Tibial artery (tissue), 4 donors: Measurements from ENCODE around the gene RERG.
A peak's percentile ranks its signal among the peaks of the same experiment; 100 is the strongest.

ENCODE experiments used
- DNase-seq, 2 donors: peaks; one replicate each; pipeline ENCODE4 v3.0.0-alpha.2; 2019
- H3K27ac ChIP-seq, 2 donors: fragments of 200-600 bp; sonication (generic) in 1 of 2; 1 replicate in 1 of 2; 2 replicates in 1 of 2; pipeline ENCODE4 v1.5.1; 2018 to 2019; ENCODE audit warnings: mild to moderate bottlenecking in 1 of 2
- H3K27me3 ChIP-seq, 2 donors: fragments of 200-600 bp; sonication (generic) in 1 of 2; one replicate each; pipeline versions ENCODE4 v1.5.1 to v1.6.0; 2016 to 2019
- H3K36me3 ChIP-seq, 3 donors: fragments of 200-600 bp; sonication (generic) in 2 of 3; one replicate each; pipeline ENCODE4 v1.5.1; 2016 to 2019; ENCODE audit warnings: mild to moderate bottlenecking in 2 of 3
- H3K4me1 ChIP-seq, 4 donors: fragments of 200-600 bp; sonication (generic) in 2 of 4; 1 replicate in 3 of 4; 2 replicates in 1 of 4; pipeline ENCODE4 v1.5.1; 2016 to 2019
- H3K4me3 ChIP-seq, 2 donors: fragments of 200-600 bp; sonication (generic) in 1 of 2; 1 replicate in 1 of 2; 2 replicates in 1 of 2; pipeline ENCODE4 v1.5.1; 2018 to 2019; ENCODE audit warnings: mild to moderate bottlenecking in 2 of 2
- H3K9me3 ChIP-seq, 3 donors: fragments of 200-600 bp; sonication (generic) in 1 of 3; one replicate each; pipeline ENCODE4 v1.5.1; 2016 to 2019
- CTCF ChIP-seq, 2 experiments: fragments of 200-600 bp in 1 of 2; fragments of 450-650 bp in 1 of 2; IDR thresholded peaks; one replicate each; pipeline ENCODE4 v1.5.1; 2017 to 2019; ENCODE audit warnings: antibody characterized with exemption in 2 of 2, mild to moderate bottlenecking in 1 of 2, moderate library complexity in 1 of 2
- intact Hi-C: fragments of 100-400 bp; cut with DNase I; formaldehyde crosslinking; loops from one replicate; pipeline ENCODE4 v1.15.0; 2023; ENCODE audit warnings: low total_unique reads

The RERG gene

GRCh38 chr12:15118955-15119354 is 102.3 kb downstream of the RERG start:
- no peak for TF ChIP-seq CTCF (IDR thresholded peaks at IDR 0.05)
- Histone ChIP-seq H3K4me3 (no peak overlapping the region), H3K27me3 (no peaks in the 10 kb centered on the region), H3K27ac (peak overlapping the region in 1 of 2 donors; percentile 10), H3K36me3 (no peaks in the 10 kb centered on the region), H3K4me1 (peaks cover 0 to 80% (median 20%) of the 10 kb centered on the region in 4 donors), H3K9me3 (no peaks in the 10 kb centered on the region)
- intact Hi-C loops, result no loop called here
- no peak for DNase-seq

DNA sequence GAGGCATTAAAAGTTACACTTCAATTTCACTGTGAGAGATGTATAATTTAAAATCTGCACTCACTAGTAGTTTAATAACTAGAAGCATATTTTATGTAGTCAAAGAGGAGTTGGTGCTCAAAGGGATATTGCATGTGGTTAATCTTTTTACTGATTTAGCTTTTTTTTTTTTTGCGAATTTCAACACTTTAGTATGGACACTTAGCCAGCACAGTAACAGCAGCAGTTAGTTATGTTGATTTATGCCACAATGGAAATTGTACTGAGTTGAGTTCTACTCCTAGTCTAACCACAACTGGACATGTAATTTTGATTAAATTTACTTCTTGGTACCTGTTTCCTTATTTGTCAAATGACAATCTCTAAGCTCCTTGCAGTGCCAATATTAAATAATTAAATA is 104.2 kb downstream of the RERG start:
- TF ChIP-seq CTCF (IDR thresholded peaks at IDR 0.05), result no peak
- DNase-seq, result no peak
- intact Hi-C loops, result no loop called here
- Histone ChIP-seq H3K9me3 (no peaks in the 10 kb centered on the region), H3K4me1 (peaks cover 0 to 71% (median 15%) of the 10 kb centered on the region in 4 donors), H3K4me3 (no peak overlapping the region), H3K27ac (peak overlapping the region; percentile 11 to 50), H3K36me3 (no peaks in the 10 kb centered on the region), H3K27me3 (no peaks in the 10 kb centered on the region)

GRCh38 chr12:15116086-15116485 is 105.1 kb downstream of the RERG start:
- Histone ChIP-seq H3K4me3 (peak overlapping the region in 1 of 2 donors; percentile 8), H3K27ac (peak overlapping the region; percentile 30 to 38), H3K4me1 (peaks cover 0 to 64% (median 14%) of the 10 kb centered on the region in 4 donors), H3K9me3 (no peaks in the 10 kb centered on the region), H3K36me3 (no peaks in the 10 kb centered on the region), H3K27me3 (no peaks in the 10 kb centered on the region)
- peak in 1 of 2 donors; percentile 65 for DNase-seq
- intact Hi-C loops, result no loop called here
- no peak for TF ChIP-seq CTCF (IDR thresholded peaks at IDR 0.05)

- intact Hi-C loops, result no loop called here
- DNase-seq, result no peak
These were observed 105.8 kb downstream of the RERG start for GRCh38 chr12:15115434-15115833.

GRCh38 chr12:15114501-15114900 is 106.7 kb downstream of the RERG start:
- no peaks in the 10 kb centered on the region for H3K27me3 ChIP-seq
- DNase-seq, result no peak
- no peak overlapping the region for H3K4me3 ChIP-seq
- H3K36me3 ChIP-seq, result peaks cover 3 to 7% (median 4%) of the 10 kb centered on the region in 3 donors
- TF ChIP-seq CTCF (IDR thresholded peaks at IDR 0.05), result no peak
- H3K4me1 ChIP-seq, result peaks cover 0 to 48% (median 9%) of the 10 kb centered on the region in 4 donors
- H3K9me3 ChIP-seq, result no peaks in the 10 kb centered on the region
- no peak overlapping the region for H3K27ac ChIP-seq
- intact Hi-C loops, result no loop called here

More at GRCh38 chr12:15115434-15115833, 105.8 kb downstream of the RERG start:
- H3K9me3 ChIP-seq, result no peaks in the 10 kb centered on the region
- no peak overlapping the region for H3K4me3 ChIP-seq
- peaks cover 0 to 3% (median 0%) of the 10 kb centered on the region in 3 donors for H3K36me3 ChIP-seq
- no peak for TF ChIP-seq CTCF (IDR thresholded peaks at IDR 0.05)
- no peaks in the 10 kb centered on the region for H3K27me3 ChIP-seq
- peaks cover 0 to 57% (median 12%) of the 10 kb centered on the region in 4 donors for H3K4me1 ChIP-seq
- peak overlapping the region; percentile 30 to 38 for H3K27ac ChIP-seq

- peak overlapping the region; percentile 1 to 9 for H3K27ac ChIP-seq
- H3K4me3 ChIP-seq, result no peak overlapping the region
- TF ChIP-seq CTCF (IDR thresholded peaks at IDR 0.05), result no peak
- DNase-seq, result no peak
- intact Hi-C loops, result no loop called here
- no peaks in the 10 kb centered on the region for H3K9me3 ChIP-seq
- H3K36me3 ChIP-seq, result no peaks in the 10 kb centered on the region
- H3K4me1 ChIP-seq, result peaks cover 0 to 47% (median 9%) of the 10 kb centered on the region in 4 donors
- H3K27me3 ChIP-seq, result no peaks in the 10 kb centered on the region
These were observed 128.4 kb downstream of the RERG start for GRCh38 chr12:15092826-15093225.
